H1 (cell line): ENCODE data around the gene TOP3A. TPM values are rescaled to one million over a fixed set of nuclear protein-coding genes. Genes with fewer than 3 reads are reported as not detected.

Experiments used
- CTCF ChIA-PET: fragments of 300-600 bp; sonication (Branson Sonifier 250); formaldehyde crosslinking; loops from one replicate; lab custom pipeline; 2021; ENCODE audit not compliant: partially characterized antibody; lab: Charles Lee
- POLR2A ChIA-PET: fragments of 300-600 bp; sonication (Branson Sonifier 250); formaldehyde crosslinking; loops from one replicate; lab custom pipeline; 2021; ENCODE audit warnings: inconsistent platforms; ENCODE audit not compliant: partially characterized antibody; lab: Charles Lee
- DNase-seq, 2 experiments: peaks; one replicate each; pipeline versions ENCODE4 v3.0.0 to v3.0.0-alpha.2; 2010 to 2022; ENCODE audit warnings: low spot score in 2 of 2, low read depth in 1 of 2, mixed read lengths in 1 of 2
- FAIRE-seq: peaks from 2 replicates; lab custom pipeline; 2011; peaks lifted over from hg19 to GRCh38; lab: Jason Lieb, UNC
- H2AFZ ChIP-seq: 2 replicates; pipeline ENCODE4 v1.8.1; 2012; ENCODE audit warnings: low read length, inconsistent platforms
- H2AK5ac ChIP-seq: 2 replicates; pipeline ENCODE4 v1.6.1; 2013; ENCODE audit warnings: low read depth, low read length
- H2BK120ac ChIP-seq: replicated peaks from 2 replicates; pipeline ENCODE3; 2013; ENCODE audit warnings: low read depth, low read length, inconsistent platforms
- H2BK12ac ChIP-seq: 2 replicates; pipeline ENCODE4 v1.6.1; 2013; ENCODE audit warnings: low read depth, low read length
- H2BK15ac ChIP-seq: 2 replicates; pipeline ENCODE4 v1.6.1; 2013; ENCODE audit warnings: low read length
- H2BK20ac ChIP-seq: 2 replicates; pipeline ENCODE4 v1.6.1; 2013; ENCODE audit warnings: low read length
- H2BK5ac ChIP-seq: 2 replicates; pipeline ENCODE4 v1.6.1; 2013; ENCODE audit warnings: low read depth, low read length
- H3K14ac ChIP-seq: 2 replicates; pipeline ENCODE4 v1.6.1; 2013; ENCODE audit warnings: inconsistent platforms; ENCODE audit not compliant: insufficient read length
- H3K18ac ChIP-seq: 2 replicates; pipeline ENCODE4 v1.6.1; 2013; ENCODE audit warnings: low read length; ENCODE audit errors: extremely low read depth
- H3K23ac ChIP-seq: 2 replicates; pipeline ENCODE4 v1.6.1; 2013; ENCODE audit warnings: inconsistent platforms; ENCODE audit not compliant: insufficient read length
- H3K23me2 ChIP-seq: 2 replicates; pipeline ENCODE4 v1.6.1; 2013; ENCODE audit warnings: low read depth, low read length
- H3K27ac ChIP-seq: 2 replicates; pipeline ENCODE4 v1.6.1; 2011; ENCODE audit warnings: low read depth, low read length, inconsistent platforms
- H3K27me3 ChIP-seq, 4 experiments: replicated peaks in 1 of 4; 1 replicate in 1 of 4; 2 replicates in 3 of 4; pipeline versions ENCODE4 v1.6.1 to v1.8.1; 2011 to 2013; ENCODE audit warnings: low read length in 3 of 4, mild to moderate bottlenecking in 3 of 4, inconsistent platforms in 2 of 4, mixed read lengths in 2 of 4, moderate library complexity in 1 of 4; ENCODE audit not compliant: control insufficient read depth in 3 of 4, insufficient read depth in 3 of 4; ENCODE audit errors: extremely low read depth in 1 of 4
- H3K36me3 ChIP-seq, 4 experiments: 2 replicates each; pipeline versions ENCODE4 v1.6.1 to v1.8.1; 2011 to 2013; ENCODE audit warnings: mild to moderate bottlenecking in 4 of 4, low read length in 3 of 4, moderate library complexity in 2 of 4, control low read depth in 1 of 4, inconsistent platforms in 1 of 4; ENCODE audit not compliant: insufficient read depth in 4 of 4, control insufficient read depth in 2 of 4
- H3K4ac ChIP-seq: replicated peaks from 2 replicates; pipeline ENCODE3; 2013; ENCODE audit warnings: low read length, low read depth, mixed read lengths, inconsistent platforms; ENCODE audit not compliant: insufficient read length
- H3K4me1 ChIP-seq, 4 experiments: replicated peaks in 1 of 4; 1 replicate in 1 of 4; 2 replicates in 3 of 4; pipeline versions ENCODE4 v1.6.1 to v1.8.1; 2011 to 2013; ENCODE audit warnings: low read length in 3 of 4, inconsistent platforms in 2 of 4, mixed read lengths in 1 of 4; ENCODE audit not compliant: insufficient read depth in 4 of 4, control insufficient read depth in 3 of 4
- H3K4me2 ChIP-seq, 2 experiments: 2 replicates each; pipeline versions ENCODE4 v1.6.1 to v1.8.1; 2011 to 2013; ENCODE audit warnings: low read depth in 2 of 2, low read length in 2 of 2, control low read depth in 1 of 2, inconsistent platforms in 1 of 2, mild to moderate bottlenecking in 1 of 2; ENCODE audit not compliant: insufficient read depth in 1 of 2
- H3K4me3 ChIP-seq, 4 experiments: fragments of 200-600, 300-600 bp in 1 of 4; sonication (generic), shearing (Covaris generic), sonication (Bioruptor Twin) in 1 of 4; 2 replicates each; pipeline versions ENCODE4 v1.5.1 to v1.8.1; 2011 to 2016; ENCODE audit warnings: low read length in 4 of 4, low read depth in 3 of 4, control low read depth in 2 of 4, inconsistent platforms in 2 of 4, mild to moderate bottlenecking in 2 of 4, mixed read lengths in 1 of 4, moderate library complexity in 1 of 4; ENCODE audit not compliant: insufficient read depth in 2 of 4; ENCODE audit errors: extremely low read depth in 1 of 4
- H3K56ac ChIP-seq: replicated peaks from 2 replicates; pipeline ENCODE3; 2013; ENCODE audit warnings: low read depth, mild to moderate bottlenecking, mixed read lengths, low read length, inconsistent platforms; ENCODE audit not compliant: insufficient read length
- H3K79me1 ChIP-seq: 2 replicates; pipeline ENCODE4 v1.6.1; 2013; ENCODE audit warnings: low read depth, low read length, control low read depth
- H3K79me2 ChIP-seq, 2 experiments: 2 replicates each; pipeline versions ENCODE4 v1.6.1 to v1.8.1; 2012 to 2013; ENCODE audit warnings: low read length in 2 of 2, mild to moderate bottlenecking in 2 of 2, inconsistent platforms in 1 of 2; ENCODE audit not compliant: insufficient read depth in 2 of 2, control insufficient read depth in 1 of 2
- H3K9ac ChIP-seq, 4 experiments: replicated peaks in 1 of 4; 1 replicate in 1 of 4; 2 replicates in 3 of 4; pipeline versions ENCODE4 v1.6.1 to v1.8.1; 2011 to 2013; ENCODE audit warnings: low read depth in 3 of 4, low read length in 3 of 4, control low read depth in 2 of 4, mild to moderate bottlenecking in 2 of 4, moderate library complexity in 2 of 4, inconsistent platforms in 1 of 4; ENCODE audit errors: extremely low read depth in 1 of 4
- H3K9me3 ChIP-seq, 2 experiments: 2 replicates each; pipeline versions ENCODE4 v1.6.1 to v1.8.1; 2012 to 2013; ENCODE audit warnings: mild to moderate bottlenecking in 2 of 2, moderate library complexity in 2 of 2, control low read depth in 1 of 2, inconsistent platforms in 1 of 2, low read depth in 1 of 2, low read length in 1 of 2, mixed read lengths in 1 of 2; ENCODE audit not compliant: insufficient read depth in 2 of 2
- H4K20me1 ChIP-seq, 2 experiments: replicated peaks in 1 of 2; 2 replicates each; pipeline versions ENCODE3 to v1.8.1; 2011 to 2013; ENCODE audit warnings: inconsistent platforms in 2 of 2, low read length in 2 of 2, mild to moderate bottlenecking in 1 of 2; ENCODE audit not compliant: insufficient read depth in 2 of 2, control insufficient read depth in 1 of 2
- H4K5ac ChIP-seq: 2 replicates; pipeline ENCODE4 v1.6.1; 2013; ENCODE audit warnings: low read length, low read depth, mixed read lengths, inconsistent platforms; ENCODE audit not compliant: insufficient read length
- H4K8ac ChIP-seq: 2 replicates; pipeline ENCODE4 v1.8.0; 2013; ENCODE audit warnings: mild to moderate bottlenecking, moderate library complexity, low read length, inconsistent platforms; ENCODE audit not compliant: insufficient read depth; ENCODE audit errors: extremely low read depth
- H4K91ac ChIP-seq: replicated peaks from 2 replicates; pipeline ENCODE3; 2013; ENCODE audit warnings: low read length, mixed read lengths, inconsistent platforms; ENCODE audit not compliant: insufficient read length
- CTBP2 ChIP-seq: IDR thresholded peaks from 2 replicates; pipeline ENCODE4 v1.7.0; 2011; ENCODE audit warnings: borderline replicate concordance, mild to moderate bottlenecking, moderate library complexity, mixed read lengths, low read length; ENCODE audit not compliant: insufficient read depth, insufficient read length
- E2F6 ChIP-seq: IDR thresholded peaks from 2 replicates; pipeline ENCODE4 v1.6.1; 2012; ENCODE audit warnings: inconsistent platforms
- EGR1 ChIP-seq: IDR thresholded peaks from 2 replicates; pipeline ENCODE4 v1.6.1; 2011; ENCODE audit warnings: low read depth, low read length, borderline replicate concordance
- JUN ChIP-seq: IDR thresholded peaks from 2 replicates; pipeline ENCODE4 v1.6.1; 2011; ENCODE audit warnings: low read depth, mild to moderate bottlenecking, improper control_type of control experiment, low read length
- NANOG ChIP-seq: IDR thresholded peaks from 2 replicates; pipeline ENCODE4 v1.6.1; 2011; ENCODE audit warnings: low read length, low read depth, mild to moderate bottlenecking, inconsistent platforms; ENCODE audit not compliant: insufficient read depth, poor library complexity, severe bottlenecking
- RBBP5 ChIP-seq: IDR thresholded peaks from 2 replicates; pipeline ENCODE4 v1.7.1; 2012; ENCODE audit warnings: low read depth, mild to moderate bottlenecking, inconsistent platforms, low read length, moderate library complexity, borderline replicate concordance
- RXRA ChIP-seq: IDR thresholded peaks from 2 replicates; pipeline ENCODE4 v1.6.1; 2011; ENCODE audit warnings: low read depth, mild to moderate bottlenecking, low read length, moderate library complexity; ENCODE audit not compliant: insufficient read depth
- SIX5 ChIP-seq: IDR thresholded peaks from 2 replicates; pipeline ENCODE4 v1.6.1; 2011; ENCODE audit warnings: mild to moderate bottlenecking, low read depth, low read length
- SP4 ChIP-seq: IDR thresholded peaks from 2 replicates; pipeline ENCODE4 v1.6.1; 2012; ENCODE audit warnings: low read length, inconsistent platforms
- TBP ChIP-seq: IDR thresholded peaks from 2 replicates; pipeline ENCODE4 v1.6.1; 2011; ENCODE audit warnings: low read depth, low read length, improper control_type of control experiment
- TEAD4 ChIP-seq: IDR thresholded peaks from 2 replicates; pipeline ENCODE4 v1.6.1; 2012; ENCODE audit warnings: low read depth, low read length, inconsistent platforms, mixed read lengths
- WGBS, 2 experiments: shearing (Covaris generic) in 1 of 2; methylation state at CpG; one replicate each; pipeline versions ENCODE4 v1.1.6 to v1.1.7; 2013 to 2015; ENCODE audit warnings: low lambda C conversion rate in 2 of 2, mixed read lengths in 2 of 2, inconsistent platforms in 1 of 2, low coverage in 1 of 2, missing lambda C conversion rate in 1 of 2; ENCODE audit not compliant: insufficient replicate concordance in 2 of 2, insufficient coverage in 1 of 2, insufficient read length in 1 of 2; ENCODE audit errors: extremely low coverage in 1 of 2, missing lambda C conversion rate in 1 of 2; 5-methylcytosine and 5-hydroxymethylcytosine counted together
- polyA plus RNA-seq, 7 experiments: library from polyadenylated mRNA; depleted of rRNA in 3 of 7; stranded (reverse) in 5 of 7; unstranded in 2 of 7; fragments of >200 nt in 5 of 7; fragments of 200-250 nt in 2 of 7; gene quantifications; 1 replicate in 5 of 7; 2 replicates in 1 of 7; 4 replicates in 1 of 7; pipeline versions ENCODE4 v1.2.1 to v1.2.3, GENCODE V29; 2011 to 2013; ENCODE audit warnings: missing spikeins in 2 of 7, mixed read lengths in 2 of 7
- total RNA-seq: library from RNA; stranded (reverse); fragmentation: NEBNext Ultra II Directional; extraction: Animal tissue kit (Norgen Biotek cat#: 25700); gene quantifications from 2 replicates; pipeline ENCODE4 v1.2.1, GENCODE V29; 2021

The TOP3A gene
- total and polyA plus RNA-seq, 2 of the 8 experiments (the other 6 are each of a cell fraction or from before 2014, with no cell fraction given), result 23.4 to 54.3 TPM

DNA sequence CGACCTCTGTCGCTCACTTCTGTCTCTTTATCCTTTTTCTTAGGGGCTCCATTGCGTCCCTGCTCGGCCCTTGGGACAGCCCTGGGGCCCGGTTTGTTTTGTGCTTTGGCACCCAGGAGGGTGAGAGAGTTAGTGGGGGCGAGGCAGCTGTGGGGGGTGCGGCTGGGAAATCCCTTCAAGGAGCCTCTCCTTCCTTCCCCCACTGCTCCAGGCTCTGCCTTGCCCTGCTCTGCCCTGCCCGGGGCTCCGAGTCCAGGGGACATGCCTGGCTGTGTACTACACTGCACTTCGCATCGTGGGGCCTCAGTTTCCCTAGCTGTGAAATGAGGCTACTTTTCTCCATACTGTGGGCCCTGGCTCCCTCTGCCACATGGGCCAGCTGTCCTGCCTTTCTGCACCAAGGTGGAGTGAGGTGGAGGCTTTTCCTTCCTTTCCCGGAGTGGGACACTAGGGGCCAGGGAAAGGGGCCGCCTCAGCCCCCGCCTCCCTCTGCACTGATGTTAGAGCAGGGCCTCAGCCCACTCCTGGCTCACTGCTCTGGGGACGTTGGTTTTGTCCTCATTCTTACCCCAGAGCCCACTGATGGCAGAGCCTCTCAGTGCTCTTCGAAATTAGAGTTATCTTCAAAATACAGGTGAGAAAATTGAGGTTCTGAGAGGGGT is 88.4 kb downstream of the TOP3A start:
- no peak for FAIRE-seq
- Histone ChIP-seq H3K79me2 (peaks cover 8 to 56% of the 10 kb centered on the region in 2 experiments), H3K56ac (no peak overlapping the region), H3K4me1 (peaks cover 0 to 18% (median 12%) of the 10 kb centered on the region in 4 experiments; a peak in 6 of 7 replicates), H3K79me1 (peaks cover 41% of the 10 kb centered on the region), H3K9ac (peak overlapping the region in 3 of 4 experiments; percentile 56 to 87 (median 71); a peak in 6 of 7 replicates), H2BK20ac (no peak overlapping the region), H2BK5ac (no peak overlapping the region), H3K4me3 (peak overlapping the region; percentile 83 to 98 (median 87)), H4K91ac (no peak overlapping the region), H4K8ac (0 out of 2 replicates have a peak overlapping the region, but pooled peaks have one; percentile 51), H2BK120ac (no peak overlapping the region), H2AFZ (no peak overlapping the region), H4K5ac (peak overlapping the region; percentile 3), H4K20me1 (peaks cover 15 to 25% of the 10 kb centered on the region in 2 experiments), H2AK5ac (0 out of 2 replicates have a peak overlapping the region, but pooled peaks have one; percentile 75), H3K4ac (peak overlapping the region; percentile 92), H3K36me3 (no peaks in the 10 kb centered on the region), H2BK12ac (peak overlapping the region; percentile 60; the same call in 1 of the 2 replicates), H3K18ac (no peak overlapping the region; the same call in 1 of the 2 replicates), H3K27ac (no peak overlapping the region), H2BK15ac (no peak overlapping the region), H3K14ac (peak overlapping the region; percentile 40), H3K9me3 (no peaks in the 10 kb centered on the region), H3K23ac (peak overlapping the region; percentile 3), H3K4me2 (peak overlapping the region; percentile 84 to 95), H3K27me3 (no peaks in the 10 kb centered on the region), H3K23me2 (peaks cover 13% of the 10 kb centered on the region)
- WGBS, 2 experiments, result 42% methylated on average over 13 of the region's 16 CpGs; no CpG with 5 or more reads in 1 of the 2 experiments
- POLR2A ChIA-PET, result interaction anchor here (0.6 to 2.8 kb wide), 7 partner anchors 10 to 770 kb away, joined by 3 to 22 read pairs (median 4); partner anchors contain the start of gene ALKBH5
- DNase-seq, result no peak
- CTCF ChIA-PET, result interaction anchor here (1.5 to 8.4 kb wide), 4 partner anchors 10 to 48 kb away, joined by 4 to 76 read pairs (median 8); no protein-coding TSS in a partner anchor
- TF ChIP-seq JUN, result no peak
- no peak for TF ChIP-seq RBBP5
- TF ChIP-seq TEAD4, result no peak
- TF ChIP-seq CTBP2, result no peak
- no peak for TF ChIP-seq NANOG
- no peak for TF ChIP-seq TBP
- no peak for TF ChIP-seq EGR1
- no peak for TF ChIP-seq SIX5
- no peak for TF ChIP-seq SP4
- TF ChIP-seq RXRA, result no peak
- TF ChIP-seq E2F6, result no peak
